GM12878 (cell line): ENCODE data around the gene NTRK3. TPM values are rescaled to one million over a fixed set of nuclear protein-coding genes. Genes with fewer than 3 reads are reported as not detected.

Experiments
- ATAC-seq: fragments of 200-7000 bp; cut with Tn5 transposase; 3 replicates; pipeline ENCODE4 v1.9.1; 2020; ENCODE audit warnings: mild to moderate bottlenecking, moderate library complexity
- BruUV-seq: library from RNA; stranded (reverse); fragments of 400-500 nt; replicated peaks from 2 replicates; lab custom pipeline; 2021; lab: Mats Ljungman, UMichigan
- CTCF ChIA-PET: fragments of 300-600 bp; sonication (Branson Sonifier 250); formaldehyde crosslinking; extraction: SDS; loops from one replicate; lab custom pipeline; 2021; ENCODE audit warnings: inconsistent platforms; lab: Yijun Ruan, JAX
- POLR2A ChIA-PET: fragments of 350-600 bp; formaldehyde crosslinking; extraction: SDS; loops from one replicate; lab custom pipeline; 2021; ENCODE audit warnings: inconsistent platforms; lab: Charles Lee
- RAD21 ChIA-PET: fragments of 300-600 bp; sonication (Branson Sonifier 250); formaldehyde crosslinking; loops from one replicate; lab custom pipeline; 2023; ENCODE audit warnings: antibody characterized with exemption; ENCODE audit not compliant: unreplicated experiment; lab: Charles Lee
- SMC1A ChIA-PET: fragments of 300-600 bp; sonication (Branson Sonifier 250); formaldehyde crosslinking; loops from one replicate; lab custom pipeline; 2023; ENCODE audit not compliant: unreplicated experiment, uncharacterized antibody; lab: Charles Lee
- DNase-seq: peaks from one replicate; pipeline ENCODE4 v3.0.0-alpha.2; 2011; ENCODE audit warnings: low read depth, low spot score
- FAIRE-seq: peaks from 3 replicates; lab custom pipeline; 2011; peaks lifted over from hg19 to GRCh38; lab: Jason Lieb, UNC
- H2AFZ ChIP-seq: 2 replicates; pipeline ENCODE4 v1.6.0; 2011; ENCODE audit warnings: low read depth, low read length, control low read depth; ENCODE audit not compliant: control insufficient read depth
- H3K27ac ChIP-seq: 2 replicates; pipeline ENCODE4 v1.5.1; 2011; ENCODE audit warnings: control low read depth; ENCODE audit not compliant: control insufficient read depth, insufficient read depth
- H3K27me3 ChIP-seq, 2 experiments: replicated peaks in 1 of 2; 2 replicates each; pipeline versions ENCODE4 v1.6.0 to v1.6.1; 2011; ENCODE audit warnings: low read length in 1 of 2; ENCODE audit not compliant: control insufficient read depth in 2 of 2, insufficient read depth in 2 of 2
- H3K36me3 ChIP-seq, 2 experiments: 2 replicates each; pipeline ENCODE4 v1.5.1; 2011; ENCODE audit warnings: low read length in 1 of 2; ENCODE audit not compliant: control insufficient read depth in 2 of 2, insufficient read depth in 2 of 2
- H3K4me1 ChIP-seq: 2 replicates; pipeline ENCODE4 v1.6.1; 2011; ENCODE audit warnings: mild to moderate bottlenecking, low read length, moderate library complexity, mixed read lengths; ENCODE audit not compliant: control insufficient read depth, insufficient read depth
- H3K4me2 ChIP-seq: 2 replicates; pipeline ENCODE4 v1.6.0; 2011; ENCODE audit warnings: control low read depth; ENCODE audit not compliant: control insufficient read depth, insufficient read depth
- H3K4me3 ChIP-seq: fragments of 200-600 bp; sonication (generic); 2 replicates; pipeline ENCODE4 v1.5.1; 2016
- H3K79me2 ChIP-seq: 2 replicates; pipeline ENCODE4 v1.6.0; 2011; ENCODE audit warnings: low read length; ENCODE audit not compliant: control insufficient read depth, insufficient read depth
- H3K9ac ChIP-seq: 2 replicates; pipeline ENCODE4 v1.8.0; 2011; ENCODE audit warnings: low read length, control low read depth, mixed read lengths; ENCODE audit not compliant: control insufficient read depth, insufficient read depth
- H3K9me3 ChIP-seq: replicated peaks from 3 replicates; pipeline ENCODE4 v1.5.1; 2011; ENCODE audit warnings: mild to moderate bottlenecking, low read length; ENCODE audit not compliant: control insufficient read depth, insufficient read depth
- H4K20me1 ChIP-seq: 2 replicates; pipeline ENCODE4 v1.6.0; 2011; ENCODE audit not compliant: control insufficient read depth, insufficient read depth
- RAD21 ChIP-seq: IDR thresholded peaks from 2 replicates; pipeline ENCODE4 v1.6.1; 2011; ENCODE audit warnings: mild to moderate bottlenecking, low read depth, low read length, moderate library complexity; ENCODE audit not compliant: insufficient read depth
- SMC3 ChIP-seq: IDR thresholded peaks from 2 replicates; pipeline ENCODE4 v1.6.1; 2011; ENCODE audit warnings: low read length, improper control_type of control experiment, borderline replicate concordance
- SUZ12 ChIP-seq: fragments of 200-600 bp; sonication (generic); IDR thresholded peaks from one replicate; pipeline ENCODE4 v1.6.1; 2018; ENCODE audit warnings: antibody characterized with exemption, mild to moderate bottlenecking; ENCODE audit not compliant: unreplicated experiment
- TCF3 ChIP-seq: IDR thresholded peaks from 2 replicates; pipeline ENCODE4 v1.6.1; 2012; ENCODE audit warnings: low read depth, mild to moderate bottlenecking, low read length, borderline replicate concordance; ENCODE audit not compliant: insufficient read depth
- ZZZ3 ChIP-seq: IDR thresholded peaks from 2 replicates; pipeline ENCODE4 v1.6.1; 2011; ENCODE audit warnings: low read depth; ENCODE audit not compliant: control insufficient read depth, insufficient read length
- WGBS: methylation state at CpG from one replicate; pipeline ENCODE4 v1.1.6; 2016; ENCODE audit warnings: low lambda C conversion rate; ENCODE audit not compliant: insufficient replicate concordance, insufficient coverage; ENCODE audit errors: missing lambda C conversion rate; 5-methylcytosine and 5-hydroxymethylcytosine counted together
- in situ Hi-C: fragments of 300-500 bp; cut with MboI; formaldehyde crosslinking; loops from 9 replicates; pipeline ENCODE4 v1.14.3; 2018; ENCODE audit warnings: mixed read lengths
- intact Hi-C: fragments of 100-400 bp; cut with micrococcal nuclease; formaldehyde crosslinking; loops from one replicate; pipeline ENCODE4 v1.14.2; 2022; ENCODE audit not compliant: unreplicated experiment
- polyA plus RNA-seq, 11 experiments: library from polyadenylated mRNA; depleted of rRNA in 4 of 11; unstranded in 6 of 11; stranded (reverse) in 5 of 11; fragments of >200 nt; fragmentation: Nextera tagmentation in 4 of 11; fragmentation: Illumina TruSeq in 1 of 11; extraction: Ambion mirVana in 4 of 11; extraction: Trizol in 1 of 11; gene quantifications; 1 replicate in 1 of 11; 2 replicates in 10 of 11; pipeline versions ENCODE4 v1.2.1 to v1.2.3, GENCODE V29; 2011 to 2016; ENCODE audit warnings: inconsistent platforms in 2 of 11, missing spikeins in 2 of 11, low read depth in 1 of 11
- total RNA-seq, 4 experiments: library from RNA; depleted of rRNA in 3 of 4; stranded (reverse); fragments of >200 nt in 3 of 4; fragmentation: Illumina TruSeq in 1 of 4; extraction: Trizol in 1 of 4; gene quantifications; 2 replicates each; pipeline versions ENCODE4 v1.2.1 to v1.2.3, GENCODE V29; 2013 to 2021
- TF ChIP-seq, protein P1 (sequence below), 3 experiments: IDR thresholded peaks in 2 of 3; conservative IDR thresholded peaks in 1 of 3; 2 replicates each; pipeline ENCODE4 v1.5.1; 2011; ENCODE audit warnings: low read depth in 3 of 3, low read length in 3 of 3, mild to moderate bottlenecking in 3 of 3, control low read depth in 2 of 3, moderate library complexity in 2 of 3, inconsistent platforms in 1 of 3, mixed read lengths in 1 of 3; ENCODE audit not compliant: control insufficient read depth in 2 of 3, insufficient read depth in 1 of 3; ENCODE audit errors: extremely low read depth in 1 of 3

NTRK3 gene
- total and polyA plus RNA-seq, 10 of the 15 experiments (the other 5 are each of a cell fraction or from before 2014, with no cell fraction given) = not detected

DNA sequence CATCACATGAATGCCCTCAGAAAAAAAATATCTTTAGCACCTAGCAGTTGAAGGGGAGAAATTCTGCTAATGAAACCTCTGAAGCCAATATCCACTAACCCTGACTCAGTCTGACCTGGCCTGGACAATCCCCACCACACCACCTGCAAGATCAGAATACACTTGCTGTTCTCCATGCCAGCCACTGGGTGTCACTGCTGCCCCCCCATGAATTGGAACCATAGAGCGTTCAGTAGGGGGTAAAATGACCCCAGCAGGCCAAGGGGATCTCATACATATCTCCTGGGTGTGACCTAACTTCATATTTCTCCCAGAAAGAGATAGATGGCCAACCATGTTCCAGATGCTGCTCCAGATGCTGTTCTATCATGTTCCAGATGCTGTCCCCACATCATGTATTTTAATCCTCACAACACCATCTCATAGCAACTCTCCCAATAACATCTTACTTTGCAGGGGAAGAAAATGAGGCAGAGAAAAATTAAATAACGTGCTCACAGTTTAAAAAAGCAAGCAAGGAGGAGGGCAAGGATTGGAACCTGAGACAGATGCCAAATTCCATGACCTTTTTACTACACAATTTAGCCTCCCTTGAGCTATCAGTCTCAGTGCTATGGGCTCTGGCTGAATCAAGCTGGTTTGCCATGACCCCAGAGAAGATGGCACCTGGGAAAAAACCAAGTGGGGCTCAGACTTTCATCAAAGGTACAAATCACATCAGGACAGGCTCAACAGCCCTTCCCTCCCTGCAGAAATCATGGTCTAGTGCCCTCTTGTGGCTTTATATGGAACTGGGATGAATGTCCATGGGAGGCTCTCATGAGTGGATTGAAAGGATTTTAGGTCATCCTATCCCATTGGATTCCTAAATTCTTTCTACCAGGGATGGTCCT lies 12.4 kb downstream of the NTRK3 start:
- ATAC-seq = peak; percentile 78
- DNase-seq = no peak
- 0% methylated on average over 2 of the region's 2 CpGs for WGBS
- BruUV-seq = no TSS peak
- H3K9ac ChIP-seq = no peak overlapping the region
- ChIA-PET POLR2A (no interaction called here), CTCF (interaction anchor here (0.6 to 7.0 kb wide), 12 partner anchors 10 to 635 kb away, joined by 3 to 42 read pairs (median 4); partner anchors contain the start of genes MRPL46 and MRPS11), SMC1A (interaction anchor here (1.3 kb wide), 1 partner anchor 22 kb away, joined by 5 read pairs; no protein-coding TSS in a partner anchor)
- TF ChIP-seq ZZZ3 = no peak
- TF ChIP-seq, protein P1, sequence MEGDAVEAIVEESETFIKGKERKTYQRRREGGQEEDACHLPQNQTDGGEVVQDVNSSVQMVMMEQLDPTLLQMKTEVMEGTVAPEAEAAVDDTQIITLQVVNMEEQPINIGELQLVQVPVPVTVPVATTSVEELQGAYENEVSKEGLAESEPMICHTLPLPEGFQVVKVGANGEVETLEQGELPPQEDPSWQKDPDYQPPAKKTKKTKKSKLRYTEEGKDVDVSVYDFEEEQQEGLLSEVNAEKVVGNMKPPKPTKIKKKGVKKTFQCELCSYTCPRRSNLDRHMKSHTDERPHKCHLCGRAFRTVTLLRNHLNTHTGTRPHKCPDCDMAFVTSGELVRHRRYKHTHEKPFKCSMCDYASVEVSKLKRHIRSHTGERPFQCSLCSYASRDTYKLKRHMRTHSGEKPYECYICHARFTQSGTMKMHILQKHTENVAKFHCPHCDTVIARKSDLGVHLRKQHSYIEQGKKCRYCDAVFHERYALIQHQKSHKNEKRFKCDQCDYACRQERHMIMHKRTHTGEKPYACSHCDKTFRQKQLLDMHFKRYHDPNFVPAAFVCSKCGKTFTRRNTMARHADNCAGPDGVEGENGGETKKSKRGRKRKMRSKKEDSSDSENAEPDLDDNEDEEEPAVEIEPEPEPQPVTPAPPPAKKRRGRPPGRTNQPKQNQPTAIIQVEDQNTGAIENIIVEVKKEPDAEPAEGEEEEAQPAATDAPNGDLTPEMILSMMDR (IDR thresholded peaks at IDR 0.05 in 2 of 3, conservative IDR thresholded peaks at IDR 0.05 in 1 of 3; ENCODE audit: control insufficient read depth in 2 of 3, extremely low read depth in 1 of 3, insufficient read depth in 1 of 3, low read depth in 3 of 3, low read length in 3 of 3) = peak; percentile 61 to 78 (median 76)
- peak; percentile 31 for TF ChIP-seq RAD21
- peak; percentile 47 for TF ChIP-seq SMC3
- TF ChIP-seq TCF3 = no peak
- no peak for TF ChIP-seq SUZ12
- TF ChIP-seq, all 136 proteins: peak for 3
- peak; percentile 27 for FAIRE-seq
- Histone ChIP-seq H3K36me3 (no peaks in the 10 kb centered on the region), H4K20me1 (no peaks in the 10 kb centered on the region), H3K79me2 (no peaks in the 10 kb centered on the region), H3K9me3 (no peaks in the 10 kb centered on the region), H3K4me2 (no peak overlapping the region), H3K4me3 (no peak overlapping the region), H3K4me1 (no peaks in the 10 kb centered on the region), H3K27me3 (peaks cover 0 to 2% of the 10 kb centered on the region in 2 experiments; a peak in 1 of 4 replicates), H2AFZ (no peak overlapping the region), H3K27ac (no peak overlapping the region)
- RAD21 ChIA-PET = no interaction called here
- intact Hi-C loops (loop anchor here (2.0 to 10.0 kb wide), 2 partner anchors 89 to 207 kb away; no protein-coding TSS in a partner anchor), in situ Hi-C loops (no loop called here)
